SU-DHL-6 (cell line): ENCODE results near the gene TMEM120B.

Source experiments
- H2AFZ ChIP-seq: fragments of 200-600 bp; sonication (generic); 2 replicates; pipeline ENCODE4 v1.6.1; 2014; ENCODE audit warnings: low read depth, mild to moderate bottlenecking, moderate library complexity, mixed read lengths, antibody characterized with exemption, low read length; ENCODE audit not compliant: severe bottlenecking
- H3F3A ChIP-seq: fragments of 200-600 bp; shearing (Covaris generic); 2 replicates; pipeline ENCODE4 v1.6.0; 2016; ENCODE audit warnings: antibody characterized with exemption, mild to moderate bottlenecking; ENCODE audit not compliant: insufficient read depth
- H3K27ac ChIP-seq: fragments of 200-600 bp; sonication (generic); 2 replicates; pipeline ENCODE4 v1.5.1; 2016; ENCODE audit warnings: low read depth, mild to moderate bottlenecking, low read length, moderate library complexity, mixed read lengths
- H3K27me3 ChIP-seq: fragments of 200-600 bp; sonication (generic), shearing (Covaris generic); 2 replicates; pipeline ENCODE4 v1.6.0; 2014; ENCODE audit warnings: mild to moderate bottlenecking, low read length
- H3K36me3 ChIP-seq: fragments of 200-600 bp; sonication (generic); 2 replicates; pipeline ENCODE4 v1.6.1; 2014; ENCODE audit warnings: mild to moderate bottlenecking, low read length, mixed read lengths
- H3K4me2 ChIP-seq: fragments of 300-600, 200-600 bp; shearing (Covaris generic), sonication (generic); 2 replicates; pipeline ENCODE4 v1.6.0; 2014; ENCODE audit warnings: low read length, low read depth, mild to moderate bottlenecking; ENCODE audit not compliant: poor library complexity, severe bottlenecking
- H3K4me3 ChIP-seq: fragments of 200-600 bp; sonication (generic); 2 replicates; pipeline ENCODE4 v1.5.1; 2014; ENCODE audit warnings: antibody characterized with exemption, low read length, mild to moderate bottlenecking, mixed read lengths; ENCODE audit not compliant: insufficient read depth, poor library complexity, severe bottlenecking
- H3K79me2 ChIP-seq: fragments of 200-600 bp; sonication (generic); 2 replicates; pipeline ENCODE4 v1.6.1; 2014; ENCODE audit warnings: mild to moderate bottlenecking, low read length, moderate library complexity; ENCODE audit not compliant: insufficient read depth
- H3K9ac ChIP-seq: fragments of 200-600 bp; sonication (generic); 2 replicates; pipeline ENCODE4 v1.7.0; 2014; ENCODE audit warnings: mild to moderate bottlenecking, low read length
- H3K9me2 ChIP-seq: fragments of 200-600 bp; sonication (generic); replicated peaks from 2 replicates; pipeline ENCODE4 v1.6.1; 2014; ENCODE audit warnings: low read length; ENCODE audit not compliant: insufficient read depth
- H3K9me3 ChIP-seq: fragments of 200-600 bp; sonication (generic); 2 replicates; pipeline ENCODE4 v1.6.1; 2014; ENCODE audit warnings: low read length, mixed read lengths; ENCODE audit not compliant: insufficient read depth
- H4K20me1 ChIP-seq: fragments of 200-600 bp; sonication (generic); 2 replicates; pipeline ENCODE4 v1.6.1; 2014; ENCODE audit warnings: low read depth, mild to moderate bottlenecking, antibody characterized with exemption, low read length, moderate library complexity, mixed read lengths
- CTCF ChIP-seq: fragments of 200-600 bp; sonication (generic); IDR thresholded peaks from one replicate; pipeline ENCODE4 v1.5.1; 2017; ENCODE audit warnings: antibody characterized with exemption, mild to moderate bottlenecking, low read length, moderate library complexity; ENCODE audit not compliant: insufficient read depth, poor library complexity, severe bottlenecking
- EZH2phosphoT487 ChIP-seq: fragments of 200-600 bp; sonication (generic), shearing (Covaris generic); conservative IDR thresholded peaks from 2 replicates; pipeline ENCODE4 v1.6.1; 2018; ENCODE audit warnings: mild to moderate bottlenecking, antibody characterized with exemption, low read length, moderate library complexity, mixed read lengths

TMEM120B gene

GRCh38 chr12:121715862-121716435 lies 3.4 kb downstream of the TMEM120B start:
- H3K9me2 ChIP-seq: no peaks in the 10 kb centered on the region
- H3K27ac ChIP-seq: no peak overlapping the region
- no peaks in the 10 kb centered on the region; the same call in 1 of the 2 replicates for H3F3A ChIP-seq
- no peaks in the 10 kb centered on the region for H3K36me3 ChIP-seq
- H4K20me1 ChIP-seq: no peaks in the 10 kb centered on the region
- no peaks in the 10 kb centered on the region for H3K79me2 ChIP-seq
- H3K27me3 ChIP-seq: no peaks in the 10 kb centered on the region
- no peak overlapping the region for H2AFZ ChIP-seq
- H3K9me3 ChIP-seq: no peaks in the 10 kb centered on the region
- H3K4me3 ChIP-seq: no peak overlapping the region
- TF ChIP-seq EZH2phosphoT487 (no peak), CTCF (no peak)
- H3K4me2 ChIP-seq: no peak overlapping the region
- no peak overlapping the region for H3K9ac ChIP-seq

GRCh38 chr12:121717041-121717699 lies 4.6 kb downstream of the TMEM120B start:
- Histone ChIP-seq H3K4me3 (no peak overlapping the region), H3K9ac (no peak overlapping the region), H3K36me3 (no peaks in the 10 kb centered on the region), H3K27ac (no peak overlapping the region), H3K9me3 (no peaks in the 10 kb centered on the region), H3F3A (no peaks in the 10 kb centered on the region; the same call in 1 of the 2 replicates), H3K4me2 (no peak overlapping the region), H3K9me2 (no peaks in the 10 kb centered on the region), H3K79me2 (no peaks in the 10 kb centered on the region), H4K20me1 (no peaks in the 10 kb centered on the region), H2AFZ (no peak overlapping the region), H3K27me3 (no peaks in the 10 kb centered on the region)
- no peak for TF ChIP-seq CTCF
- no peak for TF ChIP-seq EZH2phosphoT487

DNA sequence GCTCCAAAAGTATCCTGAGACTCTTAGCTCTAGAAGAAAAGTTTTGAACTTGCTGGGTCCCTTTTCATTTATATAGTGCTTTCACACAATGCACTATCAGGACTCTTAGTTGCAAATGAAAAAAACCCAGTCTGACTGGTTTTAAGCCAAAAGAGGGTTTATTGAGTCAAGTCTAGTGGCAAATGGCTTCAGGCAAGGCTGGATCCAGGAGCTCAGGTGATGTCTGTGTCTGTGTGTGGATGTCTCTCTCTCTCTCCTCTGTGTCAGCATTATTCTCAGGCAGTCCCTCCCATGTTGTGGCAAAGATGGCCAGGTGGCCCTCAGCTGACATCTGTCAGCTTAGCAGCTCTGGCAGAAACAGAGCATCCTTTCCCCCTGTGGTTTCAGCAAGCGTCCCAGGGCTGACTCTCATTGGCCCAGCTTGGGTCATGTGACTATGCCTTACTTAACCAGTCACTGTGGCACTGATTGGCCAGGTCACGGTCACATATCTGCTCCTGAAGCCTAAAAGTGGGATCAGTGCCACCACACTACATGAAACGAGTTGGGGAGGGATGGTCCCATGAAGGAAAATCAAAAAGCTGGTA lies 6.2 kb downstream of the TMEM120B start:
- no peaks in the 10 kb centered on the region for H3K36me3 ChIP-seq
- no peaks in the 10 kb centered on the region; the same call in 1 of the 2 replicates for H3F3A ChIP-seq
- no peak overlapping the region for H3K4me3 ChIP-seq
- no peaks in the 10 kb centered on the region for H3K9me2 ChIP-seq
- no peak overlapping the region for H3K27ac ChIP-seq
- TF ChIP-seq EZH2phosphoT487: no peak
- TF ChIP-seq CTCF: no peak
- H2AFZ ChIP-seq: no peak overlapping the region
- no peak overlapping the region for H3K9ac ChIP-seq
- H3K4me2 ChIP-seq: no peak overlapping the region
- H3K79me2 ChIP-seq: no peaks in the 10 kb centered on the region; the same call in 1 of the 2 replicates
- no peaks in the 10 kb centered on the region for H3K27me3 ChIP-seq
- H3K9me3 ChIP-seq: no peaks in the 10 kb centered on the region
- H4K20me1 ChIP-seq: no peaks in the 10 kb centered on the region
